NCI-H345 treated with DMSO at 0.1 percent for 48 hours (cell line): ENCODE data around the gene FCN2.

Source experiments
- DNase-seq: peaks from one replicate; lab custom pipeline; 2025; ENCODE audit not compliant: unreplicated experiment; lab: John Stamatoyannopoulos, UW

FCN2 gene

GRCh38 chr9:134868751-134869553 lies 11.7 kb upstream of the FCN2 start:
- DNase-seq = no peak

GRCh38 chr9:134869554-134870300 lies 10.9 kb upstream of the FCN2 start:
- no peak for DNase-seq

- DNase-seq = no peak
Measured at GRCh38 chr9:134870301-134870694, 10.3 kb upstream of the FCN2 start.

- DNase-seq = no peak
Measured at GRCh38 chr9:134870746-134871662, 9.6 kb upstream of the FCN2 start.

GRCh38 chr9:134871697-134872340 lies 8.8 kb upstream of the FCN2 start:
- DNase-seq = no peak

GRCh38 chr9:134872482-134873231 lies 8.0 kb upstream of the FCN2 start:
- DNase-seq = no peak

GRCh38 chr9:134875371-134875770 lies 5.2 kb upstream of the FCN2 start:
- DNase-seq = no peak

- no peak for DNase-seq
Measured at GRCh38 chr9:134877541-134877940, 3.1 kb upstream of the FCN2 start.

- no peak for DNase-seq
Measured at GRCh38 chr9:134879664-134880483, 736 bp upstream of the FCN2 start.

- no peak for DNase-seq
Measured at GRCh38 chr9:134881313-134881670, 682 bp downstream of the FCN2 start.

GRCh38 chr9:134882204-134882785 lies 1.7 kb downstream of the FCN2 start:
- DNase-seq = no peak

- no peak for DNase-seq
Measured at GRCh38 chr9:134883040-134883782, 2.6 kb downstream of the FCN2 start.

GRCh38 chr9:134884492-134884891 lies 3.9 kb downstream of the FCN2 start:
- DNase-seq = no peak

- no peak for DNase-seq
Measured at GRCh38 chr9:134885001-134885678, 4.5 kb downstream of the FCN2 start.

- DNase-seq = no peak
Measured at GRCh38 chr9:134885679-134886412, 5.2 kb downstream of the FCN2 start.

GRCh38 chr9:134886413-134886913 lies 5.9 kb downstream of the FCN2 start:
- no peak for DNase-seq

GRCh38 chr9:134887219-134887618 lies 6.6 kb downstream of the FCN2 start:
- DNase-seq = no peak
